22Rv1 (cell line): Measurements from ENCODE around the gene GCHFR.

Source experiments
- H3K27ac ChIP-seq: fragments of 450-650 bp; 2 replicates; pipeline ENCODE4 v1.5.1; 2017
- CTCF ChIP-seq: fragments of 450-650 bp; IDR thresholded peaks from 2 replicates; pipeline ENCODE4 v1.5.1; 2017; ENCODE audit warnings: mild to moderate bottlenecking
- ZFX ChIP-seq: fragments of 450-650 bp; IDR thresholded peaks from 2 replicates; pipeline ENCODE4 v1.6.1; 2017; ENCODE audit warnings: antibody characterized with exemption, borderline replicate concordance

Gene GCHFR

DNA sequence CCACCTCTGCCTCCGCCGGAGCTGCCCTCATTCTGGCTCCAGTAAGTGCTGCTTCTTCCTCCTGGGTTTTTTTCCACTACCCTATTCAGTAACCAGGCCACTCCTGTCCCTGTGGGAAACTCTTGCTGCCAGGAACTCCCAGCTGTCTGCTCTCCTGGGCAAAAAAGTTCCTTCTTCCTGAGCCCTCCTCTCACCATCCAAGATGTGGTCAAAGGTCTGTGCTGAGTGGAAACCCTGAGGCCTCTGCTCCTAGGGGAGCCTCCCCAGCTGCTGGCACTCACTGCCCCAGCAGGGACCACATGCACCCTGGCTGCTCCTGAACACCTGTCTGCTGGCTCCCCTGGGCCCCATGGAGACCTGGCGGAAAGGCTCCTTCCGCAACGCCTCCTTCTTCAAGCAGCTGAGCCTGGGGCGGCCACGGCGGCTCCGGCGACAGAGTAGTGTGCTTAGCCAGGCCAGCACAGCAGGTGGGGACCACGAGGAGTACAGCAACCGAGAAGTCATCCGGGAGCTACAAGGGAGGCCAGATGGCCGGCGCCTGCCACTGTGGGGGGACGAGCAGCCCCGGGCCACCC is 6.4 kb downstream of the GCHFR start:
- H3K27ac ChIP-seq, result no peak overlapping the region
- TF ChIP-seq ZFX, result no peak
- no peak for TF ChIP-seq CTCF

- H3K27ac ChIP-seq, result no peak overlapping the region
- TF ChIP-seq CTCF (no peak), ZFX (no peak)
These were observed 7.4 kb downstream of the GCHFR start for GRCh38 chr15:40771242-40771641.

DNA sequence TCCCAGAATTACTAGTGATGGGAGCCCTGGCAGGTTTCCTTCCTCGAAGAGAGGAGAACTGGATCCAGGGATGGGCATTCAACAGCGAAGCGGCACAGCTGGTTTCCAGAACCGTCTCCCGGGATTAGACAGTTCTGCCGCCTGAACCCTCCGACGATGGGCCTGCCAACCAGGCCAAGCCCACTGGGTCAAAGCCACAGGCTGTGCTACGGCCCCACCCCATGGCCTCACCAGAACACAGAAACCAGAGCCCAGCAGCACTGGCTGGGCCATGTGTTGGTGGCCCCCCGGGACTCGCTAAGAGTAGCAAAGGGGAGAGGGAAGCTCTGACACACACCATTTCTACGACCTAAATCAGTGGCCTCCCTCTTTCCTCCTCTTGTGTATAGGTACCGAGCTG is 8.1 kb downstream of the GCHFR start:
- TF ChIP-seq ZFX, result no peak
- TF ChIP-seq CTCF, result no peak
- H3K27ac ChIP-seq, result no peak overlapping the region

DNA sequence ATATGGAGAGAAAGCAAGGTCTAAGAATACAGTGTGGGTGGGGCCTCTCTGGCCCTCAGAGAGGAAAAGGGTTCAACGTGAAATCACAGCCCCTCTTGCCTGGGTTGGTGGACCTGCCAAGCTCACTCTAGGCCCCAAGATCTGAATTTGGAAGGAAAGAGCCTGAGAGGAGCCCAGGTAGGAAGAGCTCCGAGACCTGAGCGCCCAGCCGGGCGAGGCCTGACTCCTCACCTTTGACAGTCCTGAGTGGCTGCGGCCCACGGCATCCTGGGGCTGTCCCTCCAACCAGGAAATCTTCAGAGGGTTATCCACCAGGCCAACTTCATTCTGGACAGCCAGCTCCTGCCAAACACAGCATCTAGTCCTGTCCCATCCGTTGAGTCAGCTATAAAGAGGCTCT is 9.6 kb downstream of the GCHFR start:
- H3K27ac ChIP-seq, result no peak overlapping the region
- no peak for TF ChIP-seq CTCF
- no peak for TF ChIP-seq ZFX

GRCh38 chr15:40773902-40774301 is 10.0 kb downstream of the GCHFR start:
- TF ChIP-seq CTCF (no peak), ZFX (no peak)
- no peak overlapping the region for H3K27ac ChIP-seq

DNA sequence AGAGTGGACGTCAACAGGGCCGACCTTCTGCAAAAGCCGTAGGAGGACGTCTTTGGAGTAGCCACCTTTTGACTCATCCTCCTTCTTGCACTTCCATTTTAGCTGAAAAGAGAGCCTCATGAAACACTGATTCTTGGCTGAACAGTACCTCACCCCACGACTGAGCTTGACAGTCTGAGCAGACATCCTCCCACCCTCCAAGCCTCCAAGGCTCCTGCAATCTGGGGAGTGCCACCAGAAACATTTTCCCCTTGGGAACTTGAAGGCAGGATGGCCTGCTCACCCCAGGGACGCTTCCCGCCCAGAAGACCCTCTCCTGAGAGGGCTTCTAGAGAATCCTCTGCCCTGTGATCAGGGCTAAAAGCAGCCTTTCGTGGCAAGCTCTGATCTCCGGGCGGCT is 11.1 kb downstream of the GCHFR start:
- no peak overlapping the region for H3K27ac ChIP-seq

More for the DNA sequence above, 11.1 kb downstream of the GCHFR start:
- TF ChIP-seq CTCF (no peak), ZFX (no peak)
